Stimulated activated CD8-positive, alpha-beta memory T cell treated with anti-CD3 and anti-CD28 coated beads, Interleukin-7, amount 100 ng/mL, for 4 hours (primary cell): ENCODE data around the gene CPLX4.

ENCODE experiments used
- DNase-seq, 2 donors: peaks; one replicate each; pipeline ENCODE4 v3.0.0-alpha.2; 2020; ENCODE audit warnings: low read depth in 2 of 2

The CPLX4 gene

GRCh38 chr18:59306640-59307039, 11.8 kb downstream of the CPLX4 start:
- no peak for DNase-seq

GRCh38 chr18:59305295-59305694, 13.2 kb downstream of the CPLX4 start:
- DNase-seq: no peak

GRCh38 chr18:59303656-59304195, 14.7 kb downstream of the CPLX4 start:
- no peak for DNase-seq

DNA sequence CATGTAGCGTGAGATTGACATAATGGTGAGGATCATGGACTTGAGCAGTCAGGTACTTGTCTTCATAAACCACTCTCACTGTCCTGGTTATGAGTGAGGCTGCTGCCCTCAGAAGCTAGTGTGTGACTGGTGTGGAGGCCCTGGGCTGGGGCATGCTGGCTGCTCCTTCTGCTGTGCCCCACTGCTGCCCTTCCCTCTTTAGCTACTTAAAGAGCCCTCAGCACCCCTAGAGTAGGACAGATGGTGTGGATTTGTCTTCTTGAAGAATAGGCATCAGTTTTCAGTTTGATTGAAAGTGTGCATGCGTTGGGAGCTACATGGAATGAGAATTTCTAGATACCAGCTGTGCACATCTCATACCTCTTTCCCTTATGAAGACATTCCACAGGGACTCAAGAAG, 15.4 kb downstream of the CPLX4 start:
- DNase-seq: no peak

GRCh38 chr18:59301929-59302328, 16.5 kb downstream of the CPLX4 start:
- DNase-seq: no peak

GRCh38 chr18:59300676-59301285, 17.7 kb downstream of the CPLX4 start:
- no peak for DNase-seq

- DNase-seq: no peak
Measured at GRCh38 chr18:59298871-59299270, 19.6 kb downstream of the CPLX4 start.

DNA sequence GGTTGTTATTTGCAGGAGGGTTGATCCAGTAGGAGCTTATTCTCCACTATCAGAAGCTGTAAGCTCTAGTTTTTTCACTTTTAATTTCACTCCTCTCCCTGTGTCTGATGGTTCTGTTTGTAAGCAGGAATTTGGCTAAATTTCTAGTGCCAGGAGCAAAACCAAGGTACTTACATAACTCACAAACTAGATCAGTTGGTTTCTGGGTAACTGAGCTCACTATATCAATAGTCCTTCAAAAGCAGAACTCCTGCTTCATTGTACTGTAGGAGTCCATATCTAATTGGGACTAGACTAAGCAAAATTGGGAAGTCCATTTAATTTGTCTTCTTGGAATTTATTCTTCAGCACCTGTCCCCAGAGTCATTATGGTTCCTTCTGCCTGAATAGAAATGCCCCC, 25.1 kb downstream of the CPLX4 start:
- DNase-seq: no peak

GRCh38 chr18:59286341-59286740, 32.1 kb downstream of the CPLX4 start:
- DNase-seq: no peak

DNA sequence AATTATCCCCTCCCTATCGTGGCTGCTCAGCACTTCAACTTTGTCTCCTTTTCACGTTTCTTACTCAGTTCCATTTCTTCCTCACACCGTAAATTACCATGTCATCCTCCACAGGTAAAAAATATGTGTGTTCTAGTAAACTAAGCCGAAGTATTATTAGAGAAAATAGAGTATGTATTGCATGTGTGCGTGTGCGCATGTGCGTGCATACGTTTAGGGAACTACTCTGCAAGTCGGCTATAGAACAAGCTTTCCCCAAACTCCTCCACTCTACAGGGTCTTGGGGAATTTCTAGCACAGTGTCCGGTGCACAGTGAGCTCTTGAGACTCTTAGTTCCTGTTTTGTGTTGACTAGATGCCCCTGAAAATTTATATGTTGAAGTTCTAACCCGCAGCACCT, 36.1 kb downstream of the CPLX4 start:
- DNase-seq: no peak

DNA sequence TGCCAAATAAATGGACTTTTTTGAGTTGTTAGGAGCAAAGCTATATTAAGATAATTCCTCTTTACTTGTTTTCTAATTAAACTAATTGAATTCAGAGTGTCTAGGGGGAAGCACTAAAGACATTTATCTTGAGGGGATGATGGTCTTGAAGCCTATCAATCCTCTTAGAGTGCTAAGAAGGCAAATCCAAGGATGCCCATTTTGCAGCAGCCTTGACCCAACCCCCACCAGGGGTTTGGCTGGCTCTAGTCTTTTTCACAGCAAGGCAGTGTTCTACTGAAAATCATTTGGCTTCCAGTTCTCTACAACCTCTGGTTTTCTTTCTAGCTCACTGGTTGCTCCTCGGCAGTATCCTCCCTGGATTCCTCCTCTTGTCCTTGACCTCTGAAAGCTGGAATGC, 38.7 kb downstream of the CPLX4 start:
- no peak for DNase-seq

- no peak for DNase-seq
Measured at GRCh38 chr18:59279193-59279592, 39.3 kb downstream of the CPLX4 start.

DNA sequence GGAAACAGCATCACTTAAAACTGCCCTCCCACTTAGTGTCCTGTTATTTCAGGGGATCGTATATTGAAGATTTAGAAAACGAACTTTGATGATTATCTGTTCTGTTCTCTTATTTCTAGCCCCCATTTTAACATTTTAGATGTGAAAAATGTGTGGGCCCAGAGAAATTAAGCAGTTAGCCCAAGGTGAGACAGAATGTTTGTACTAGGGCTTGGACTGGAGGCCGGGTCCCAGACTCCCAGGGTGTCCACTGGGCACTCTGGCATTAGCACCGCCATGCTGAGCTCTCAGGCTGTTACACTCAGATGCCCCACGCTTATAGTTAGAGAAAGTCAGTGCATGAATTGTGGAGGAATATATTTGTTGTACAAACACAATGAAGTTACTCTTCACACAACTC, 39.7 kb downstream of the CPLX4 start:
- DNase-seq: no peak

GRCh38 chr18:59276047-59276446, 42.4 kb downstream of the CPLX4 start:
- DNase-seq: no peak

DNA sequence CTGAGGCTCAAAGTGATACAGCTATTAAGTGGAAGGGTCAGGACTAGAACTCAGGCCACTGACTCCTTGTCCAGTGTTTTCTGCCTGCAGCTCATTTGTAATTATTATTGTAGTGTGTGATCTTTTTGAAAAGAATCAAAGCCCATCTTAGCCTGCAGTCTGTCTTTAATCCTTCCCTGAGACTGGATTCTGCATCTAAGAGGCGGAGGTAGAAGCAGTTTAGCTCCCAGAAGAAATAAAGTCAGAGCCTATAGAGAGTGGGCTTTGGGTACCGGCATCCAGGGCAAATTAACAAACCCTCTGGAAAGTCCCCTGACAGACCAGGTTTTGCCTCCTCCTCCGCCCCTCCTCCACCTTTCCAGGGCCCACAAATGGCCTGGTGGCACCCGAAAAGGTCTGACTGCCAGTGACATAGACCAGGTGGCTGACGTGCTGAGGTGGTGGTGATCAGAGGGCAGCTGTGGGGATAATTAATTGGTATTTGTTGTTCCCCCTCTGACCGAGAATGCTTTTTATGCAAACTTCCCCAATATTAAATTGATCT, 43.0 kb downstream of the CPLX4 start:
- no peak for DNase-seq

DNA sequence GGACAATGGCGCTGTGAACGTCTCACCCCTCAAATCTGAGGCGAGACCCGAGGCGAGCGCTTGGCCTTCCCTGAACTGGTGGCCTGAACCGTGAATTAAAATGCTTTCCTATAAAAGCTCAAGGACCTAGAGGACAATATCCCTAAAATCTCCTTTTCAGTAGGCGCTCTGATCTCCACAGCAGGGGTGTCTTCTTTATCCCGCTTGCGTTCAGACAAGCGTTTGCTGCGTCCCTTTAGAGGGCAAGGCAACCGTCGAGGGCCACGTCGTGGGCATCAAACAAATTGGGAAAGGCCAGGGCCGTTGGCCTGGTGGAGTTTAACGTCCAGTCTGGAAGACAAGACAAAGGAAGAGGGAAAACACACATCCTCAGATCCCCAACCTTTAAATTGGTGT, 43.9 kb downstream of the CPLX4 start:
- DNase-seq: no peak

DNA sequence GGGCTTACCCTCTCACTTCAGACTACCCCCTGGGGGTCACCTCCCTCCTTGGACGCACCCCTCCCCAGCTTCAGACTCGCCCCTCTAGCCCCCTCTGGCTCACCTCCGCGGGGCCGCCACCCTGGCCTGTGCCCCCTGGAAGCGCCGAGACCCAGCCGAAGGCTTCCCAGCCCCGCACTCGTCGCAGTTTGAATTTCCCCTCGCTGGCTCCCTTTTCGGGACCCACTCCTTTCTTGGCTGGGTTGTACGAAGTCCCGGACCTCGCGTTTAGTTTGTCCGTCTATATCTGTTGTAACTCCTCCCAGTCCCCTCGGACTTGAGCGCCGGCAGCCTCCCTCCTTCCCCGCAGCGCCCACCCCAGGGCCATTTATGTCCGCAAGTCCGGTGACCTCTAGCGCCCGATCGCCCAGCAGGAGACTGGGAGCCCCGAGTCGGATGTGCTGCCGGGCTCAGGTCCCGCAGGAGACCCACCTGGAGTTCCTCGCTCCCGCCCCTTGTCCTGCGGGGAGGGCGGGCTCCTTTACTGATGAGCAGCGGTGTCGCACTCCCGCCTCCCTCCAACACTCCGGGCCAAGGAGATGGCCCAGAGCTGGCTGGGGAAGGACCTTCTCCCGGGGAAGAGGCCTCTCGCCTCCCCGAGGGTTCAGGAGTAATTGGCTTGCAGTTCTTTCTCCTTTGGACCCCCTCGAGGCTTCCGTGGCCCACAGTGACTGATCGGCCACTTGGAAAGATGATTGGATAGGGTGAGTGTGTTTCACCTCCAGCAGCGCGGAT, 44.5 kb downstream of the CPLX4 start:
- DNase-seq: no peak

GRCh38 chr18:59272891-59273758, 45.3 kb downstream of the CPLX4 start, which contains the start of gene RAX:
Gene RAX (minus strand): TSS chr18:59273454. CDS start chr18:59273206, 248 bp downstream.
- DNase-seq: no peak

- DNase-seq: no peak
Measured at GRCh38 chr18:59272221-59272888, 46.1 kb downstream of the CPLX4 start.

GRCh38 chr18:59271606-59272220, 46.7 kb downstream of the CPLX4 start:
- DNase-seq: no peak

DNA sequence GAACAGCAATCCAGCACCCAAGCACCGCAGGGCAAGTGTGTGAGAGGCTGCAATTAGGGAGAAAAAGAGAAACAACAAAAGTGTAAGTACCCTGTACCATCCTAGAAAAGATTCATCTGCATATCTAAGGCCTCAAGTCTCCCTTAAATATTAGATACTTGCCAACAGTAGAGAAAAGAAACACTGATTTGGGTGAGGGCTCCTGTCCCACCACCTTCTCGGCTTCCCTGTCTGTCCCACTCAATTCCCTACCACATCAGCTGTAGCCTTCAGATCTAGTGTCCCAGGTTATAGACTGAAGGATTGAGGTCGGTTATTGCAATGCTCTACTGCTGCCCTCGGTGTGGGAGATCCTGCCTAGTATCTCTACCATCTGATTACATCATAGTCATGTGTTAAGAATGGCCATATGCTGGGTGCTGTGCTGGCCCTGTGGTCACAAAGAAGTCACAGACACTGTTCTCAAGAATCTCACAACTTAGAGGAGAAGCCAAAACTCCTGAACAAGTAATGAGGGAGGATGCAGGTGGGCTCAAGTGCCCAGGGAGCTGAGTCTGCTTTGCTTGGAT, 47.7 kb downstream of the CPLX4 start:
- no peak for DNase-seq
